Ascending aorta (tissue), 2 donors: ENCODE data around the gene APLF. TPM values are rescaled to one million over a fixed set of nuclear protein-coding genes. Genes with fewer than 3 reads are reported as not detected.

Source experiments
- DNase-seq, 2 donors: peaks; one replicate each; pipeline ENCODE4 v3.0.0-alpha.2; 2019; ENCODE audit warnings: low spot score in 2 of 2
- H3K27ac ChIP-seq, 2 donors: fragments of 200-600 bp; sonication (generic); one replicate each; pipeline ENCODE4 v1.5.1; 2016 to 2017; ENCODE audit warnings: mild to moderate bottlenecking in 1 of 2
- H3K27me3 ChIP-seq: fragments of 200-600 bp; sonication (generic); one replicate; pipeline ENCODE4 v1.5.1; 2017
- H3K36me3 ChIP-seq, 2 donors: fragments of 200-600 bp; sonication (generic); one replicate each; pipeline ENCODE4 v1.5.1; 2016
- H3K4me1 ChIP-seq, 2 donors: fragments of 200-600 bp; sonication (generic); one replicate each; pipeline ENCODE4 v1.5.1; 2016 to 2017; ENCODE audit warnings: mild to moderate bottlenecking in 1 of 2
- H3K4me3 ChIP-seq, 2 donors: fragments of 200-600 bp; sonication (generic); one replicate each; pipeline ENCODE4 v1.5.1; 2016 to 2017; ENCODE audit warnings: mild to moderate bottlenecking in 1 of 2
- H3K9me3 ChIP-seq, 2 donors: fragments of 200-600 bp; sonication (generic); one replicate each; pipeline ENCODE4 v1.5.1; 2016
- intact Hi-C: fragments of 100-400 bp; cut with DNase I; formaldehyde crosslinking; loops from one replicate; pipeline ENCODE4 v1.15.1; 2023
- total RNA-seq: library from RNA; depleted of rRNA; stranded (reverse); fragments of >200 nt; gene quantifications from one replicate; pipeline ENCODE4 v1.1.0, GENCODE V29; 2016
- TF ChIP-seq, protein P1 (sequence below), 3 experiments: fragments of 200-600 bp in 2 of 3; fragments of 450-650 bp in 1 of 3; sonication (generic) in 2 of 3; IDR thresholded peaks; one replicate each; pipeline ENCODE4 v1.5.1; 2016 to 2019; ENCODE audit warnings: antibody characterized with exemption in 3 of 3, mild to moderate bottlenecking in 1 of 3, moderate library complexity in 1 of 3

APLF gene
- total RNA-seq, 1 donor from 2014 or later = 2.8 TPM

- TF ChIP-seq, protein P1, sequence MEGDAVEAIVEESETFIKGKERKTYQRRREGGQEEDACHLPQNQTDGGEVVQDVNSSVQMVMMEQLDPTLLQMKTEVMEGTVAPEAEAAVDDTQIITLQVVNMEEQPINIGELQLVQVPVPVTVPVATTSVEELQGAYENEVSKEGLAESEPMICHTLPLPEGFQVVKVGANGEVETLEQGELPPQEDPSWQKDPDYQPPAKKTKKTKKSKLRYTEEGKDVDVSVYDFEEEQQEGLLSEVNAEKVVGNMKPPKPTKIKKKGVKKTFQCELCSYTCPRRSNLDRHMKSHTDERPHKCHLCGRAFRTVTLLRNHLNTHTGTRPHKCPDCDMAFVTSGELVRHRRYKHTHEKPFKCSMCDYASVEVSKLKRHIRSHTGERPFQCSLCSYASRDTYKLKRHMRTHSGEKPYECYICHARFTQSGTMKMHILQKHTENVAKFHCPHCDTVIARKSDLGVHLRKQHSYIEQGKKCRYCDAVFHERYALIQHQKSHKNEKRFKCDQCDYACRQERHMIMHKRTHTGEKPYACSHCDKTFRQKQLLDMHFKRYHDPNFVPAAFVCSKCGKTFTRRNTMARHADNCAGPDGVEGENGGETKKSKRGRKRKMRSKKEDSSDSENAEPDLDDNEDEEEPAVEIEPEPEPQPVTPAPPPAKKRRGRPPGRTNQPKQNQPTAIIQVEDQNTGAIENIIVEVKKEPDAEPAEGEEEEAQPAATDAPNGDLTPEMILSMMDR (IDR thresholded peaks at IDR 0.05) = peak in 1 of 3 experiments; percentile 14
- intact Hi-C loops = loop anchor here (10.0 kb wide), 1 partner anchor 1902 kb away; no protein-coding TSS in a partner anchor
Observed at GRCh38 chr2:68466361-68466777, 1.0 kb upstream of the APLF start.

GRCh38 chr2:68466778-68467076 lies 658 bp upstream of the APLF start:
- Histone ChIP-seq H3K27ac (peak overlapping the region; percentile 59 to 91), H3K36me3 (no peaks in the 10 kb centered on the region), H3K27me3 (no peaks in the 10 kb centered on the region), H3K4me3 (peak overlapping the region; percentile 75 to 81), H3K4me1 (peaks cover 0 to 3% of the 10 kb centered on the region in 2 donors), H3K9me3 (no peaks in the 10 kb centered on the region)
- no peak for DNase-seq
- intact Hi-C loops = loop anchor here (1.0 to 10.0 kb wide), 2 partner anchors 366 to 1902 kb away; no protein-coding TSS in a partner anchor
- TF ChIP-seq, protein P1 (IDR thresholded peaks at IDR 0.05) = no peak

More at GRCh38 chr2:68466361-68466777, 1.0 kb upstream of the APLF start:
- Histone ChIP-seq H3K9me3 (no peaks in the 10 kb centered on the region), H3K4me3 (peak overlapping the region; percentile 75 to 81), H3K27me3 (no peaks in the 10 kb centered on the region), H3K27ac (peak overlapping the region; percentile 59 to 91), H3K36me3 (no peaks in the 10 kb centered on the region), H3K4me1 (peaks cover 0 to 3% of the 10 kb centered on the region in 2 donors)
- no peak for DNase-seq

DNA sequence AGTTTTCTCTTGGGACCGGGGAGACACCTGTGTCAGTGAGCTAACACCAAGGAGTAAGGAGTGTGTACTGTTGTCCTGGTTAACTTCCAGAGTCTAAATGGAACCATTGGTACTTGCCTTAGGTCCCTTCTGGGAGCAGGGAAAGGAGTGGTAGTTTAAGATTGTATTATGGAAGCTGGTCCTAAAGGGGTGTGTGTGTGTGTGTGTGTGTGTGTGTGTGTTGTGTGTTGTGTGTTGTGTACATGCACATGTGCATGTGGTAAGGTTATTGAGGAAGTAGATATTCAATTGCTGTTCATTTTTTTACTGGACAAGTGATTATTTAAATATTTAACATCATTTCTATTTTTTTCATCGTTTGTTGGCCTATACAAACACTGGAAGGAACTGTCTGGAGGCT lies 1.4 kb downstream of the APLF start:
- Histone ChIP-seq H3K4me3 (no peak overlapping the region), H3K36me3 (no peaks in the 10 kb centered on the region), H3K27me3 (no peaks in the 10 kb centered on the region), H3K27ac (no peak overlapping the region), H3K9me3 (no peaks in the 10 kb centered on the region), H3K4me1 (peaks cover 0 to 3% of the 10 kb centered on the region in 2 donors)
- intact Hi-C loops = loop anchor here (10.0 kb wide), 1 partner anchor 1904 kb away; no protein-coding TSS in a partner anchor
- DNase-seq = no peak
- TF ChIP-seq, protein P1 (IDR thresholded peaks at IDR 0.05) = no peak

DNA sequence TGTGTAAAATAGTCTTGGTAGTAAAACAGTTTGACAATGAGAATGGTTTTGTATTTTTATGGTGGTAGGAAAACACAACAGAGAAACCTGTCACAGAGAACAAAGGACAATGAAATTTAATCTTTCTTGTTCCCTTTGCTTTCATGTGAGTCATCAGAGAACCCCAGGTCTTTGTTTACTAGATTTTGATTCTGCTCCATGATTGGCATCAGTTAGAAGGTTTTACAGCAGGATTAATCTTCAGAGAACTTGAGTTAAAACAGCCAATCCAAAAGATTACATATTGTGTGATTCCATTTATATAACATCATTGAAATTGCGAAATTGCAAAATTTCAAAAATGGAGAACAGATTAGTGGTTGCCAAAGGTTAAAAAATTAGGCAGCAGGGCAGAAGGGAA lies 2.5 kb downstream of the APLF start:
- intact Hi-C loops = loop anchor here (10.0 kb wide), 1 partner anchor 1905 kb away; no protein-coding TSS in a partner anchor
- H3K27me3 ChIP-seq = no peaks in the 10 kb centered on the region
- TF ChIP-seq, protein P1 (IDR thresholded peaks at IDR 0.05) = no peak

GRCh38 chr2:68471385-68471784 lies 4.0 kb downstream of the APLF start:
- no peaks in the 10 kb centered on the region for H3K27me3 ChIP-seq
- H3K9me3 ChIP-seq = no peaks in the 10 kb centered on the region
- no peak overlapping the region for H3K27ac ChIP-seq
- no peak for DNase-seq
- no peaks in the 10 kb centered on the region for H3K4me1 ChIP-seq
- no peak overlapping the region for H3K4me3 ChIP-seq
- no peaks in the 10 kb centered on the region for H3K36me3 ChIP-seq
- intact Hi-C loops = no loop called here
- TF ChIP-seq, protein P1 (IDR thresholded peaks at IDR 0.05) = no peak

More for the DNA sequence above, 2.5 kb downstream of the APLF start:
- H3K27ac ChIP-seq = no peak overlapping the region
- no peak for DNase-seq
- no peak overlapping the region for H3K4me3 ChIP-seq
- no peaks in the 10 kb centered on the region for H3K36me3 ChIP-seq
- H3K4me1 ChIP-seq = peaks cover 0 to 3% of the 10 kb centered on the region in 2 donors
- H3K9me3 ChIP-seq = no peaks in the 10 kb centered on the region
